MCF 10A (cell line): ENCODE measurements around the gene CMC1. TPM values are rescaled to one million over a fixed set of nuclear protein-coding genes. Genes with fewer than 3 reads are reported as not detected.

Experiments used
- BruUV-seq: library from RNA; stranded (reverse); fragments of 400-500 nt; replicated peaks from 2 replicates; lab custom pipeline; 2021; lab: Mats Ljungman, UMichigan
- CTCF ChIA-PET: fragments of 300-600 bp; sonication (Branson Sonifier 250); formaldehyde crosslinking; extraction: SDS; loops from one replicate; lab custom pipeline; 2021; ENCODE audit warnings: antibody characterized with exemption, inconsistent platforms; lab: Yijun Ruan, JAX
- POLR2A ChIA-PET: fragments of 300-600, 350-650 bp; sonication (Branson Sonifier 250); formaldehyde crosslinking; extraction: SDS; loops from one replicate; lab custom pipeline; 2020; ENCODE audit warnings: antibody characterized with exemption, inconsistent platforms; lab: Yijun Ruan, JAX
- DNase-seq: peaks from one replicate; pipeline ENCODE4 v3.0.0-alpha.2; 2018; ENCODE audit not compliant: unreplicated experiment
- H3K27ac Mint-ChIP-seq: one replicate; pipeline ENCODE4 v1.8.0; 2022; ENCODE audit warnings: mild to moderate bottlenecking, low read depth, mixed read lengths; ENCODE audit not compliant: unreplicated experiment
- H3K27me3 Mint-ChIP-seq: one replicate; pipeline ENCODE4 v1.8.0; 2022; ENCODE audit warnings: mixed read lengths; ENCODE audit not compliant: insufficient read depth, unreplicated experiment
- H3K36me3 Mint-ChIP-seq: one replicate; pipeline ENCODE4 v1.8.0; 2022; ENCODE audit warnings: mild to moderate bottlenecking, moderate library complexity, mixed read lengths; ENCODE audit not compliant: insufficient read depth, unreplicated experiment
- H3K4me1 Mint-ChIP-seq: one replicate; pipeline ENCODE4 v1.8.0; 2022; ENCODE audit warnings: mixed read lengths; ENCODE audit not compliant: insufficient read depth, unreplicated experiment
- H3K4me3 Mint-ChIP-seq: one replicate; pipeline ENCODE4 v1.8.0; 2022; ENCODE audit warnings: mild to moderate bottlenecking, moderate library complexity, mixed read lengths; ENCODE audit not compliant: unreplicated experiment
- H3K9me3 Mint-ChIP-seq: one replicate; pipeline ENCODE4 v1.8.0; 2022; ENCODE audit warnings: mixed read lengths; ENCODE audit not compliant: unreplicated experiment
- intact Hi-C: fragments of 100-400 bp; cut with micrococcal nuclease; formaldehyde crosslinking; loops from 2 replicates; pipeline ENCODE4 v1.14.1; 2022
- total RNA-seq: library from RNA; stranded (reverse); gene quantifications from 2 replicates; pipeline ENCODE4 v1.2.3, GENCODE V29; 2022
- TF ChIP-seq, protein P1 (sequence below): fragments of 200-600 bp; IDR thresholded peaks from one replicate; pipeline ENCODE4 v1.8.0; 2022; ENCODE audit warnings: antibody characterized with exemption, mild to moderate bottlenecking; ENCODE audit not compliant: unreplicated experiment

Gene CMC1
- total RNA-seq, 1 experiment from 2014 or later, result 31.9 TPM

DNA sequence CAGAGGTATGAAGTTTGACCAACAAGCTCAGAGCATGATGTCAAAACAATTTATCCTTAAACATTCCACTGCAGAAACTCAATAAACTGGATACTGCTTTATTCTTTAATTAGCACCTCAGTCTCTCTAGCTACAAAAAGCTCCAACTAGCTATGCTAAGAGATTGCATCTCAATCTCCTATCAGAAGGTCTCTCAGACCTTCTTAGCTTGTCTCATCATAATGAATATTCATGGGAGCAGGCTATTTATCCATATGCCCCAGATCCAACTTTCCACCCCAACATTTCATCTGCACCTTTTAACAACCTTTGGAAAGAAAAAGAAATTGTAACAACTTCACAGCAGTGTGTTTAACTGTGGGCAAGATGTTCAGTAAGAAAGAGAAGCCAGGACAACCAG lies 95.8 kb downstream of the CMC1 start:
- intact Hi-C loops, result no loop called here
- H3K9me3 Mint-ChIP-seq, result no peaks in the 10 kb centered on the region
- no peak overlapping the region for H3K4me3 Mint-ChIP-seq
- peaks cover 79% of the 10 kb centered on the region for H3K36me3 Mint-ChIP-seq
- DNase-seq, result no peak
- BruUV-seq, result no TSS peak
- TF ChIP-seq, protein P1, sequence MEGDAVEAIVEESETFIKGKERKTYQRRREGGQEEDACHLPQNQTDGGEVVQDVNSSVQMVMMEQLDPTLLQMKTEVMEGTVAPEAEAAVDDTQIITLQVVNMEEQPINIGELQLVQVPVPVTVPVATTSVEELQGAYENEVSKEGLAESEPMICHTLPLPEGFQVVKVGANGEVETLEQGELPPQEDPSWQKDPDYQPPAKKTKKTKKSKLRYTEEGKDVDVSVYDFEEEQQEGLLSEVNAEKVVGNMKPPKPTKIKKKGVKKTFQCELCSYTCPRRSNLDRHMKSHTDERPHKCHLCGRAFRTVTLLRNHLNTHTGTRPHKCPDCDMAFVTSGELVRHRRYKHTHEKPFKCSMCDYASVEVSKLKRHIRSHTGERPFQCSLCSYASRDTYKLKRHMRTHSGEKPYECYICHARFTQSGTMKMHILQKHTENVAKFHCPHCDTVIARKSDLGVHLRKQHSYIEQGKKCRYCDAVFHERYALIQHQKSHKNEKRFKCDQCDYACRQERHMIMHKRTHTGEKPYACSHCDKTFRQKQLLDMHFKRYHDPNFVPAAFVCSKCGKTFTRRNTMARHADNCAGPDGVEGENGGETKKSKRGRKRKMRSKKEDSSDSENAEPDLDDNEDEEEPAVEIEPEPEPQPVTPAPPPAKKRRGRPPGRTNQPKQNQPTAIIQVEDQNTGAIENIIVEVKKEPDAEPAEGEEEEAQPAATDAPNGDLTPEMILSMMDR, result no peak
- POLR2A ChIA-PET, result interaction anchor here (0.9 kb wide), 1 partner anchor 12 kb away, joined by 3 read pairs; the partner anchor contains the start of genes AZI2 and ZCWPW2
- H3K27me3 Mint-ChIP-seq, result no peaks in the 10 kb centered on the region
- H3K27ac Mint-ChIP-seq, result no peak overlapping the region
- H3K4me1 Mint-ChIP-seq, result peaks cover 6% of the 10 kb centered on the region
- CTCF ChIA-PET, result interaction anchor here (0.7 to 1.6 kb wide), 4 partner anchors 11 to 804 kb away, joined by 3 to 4 read pairs (median 3); partner anchors contain the start of gene EOMES

DNA sequence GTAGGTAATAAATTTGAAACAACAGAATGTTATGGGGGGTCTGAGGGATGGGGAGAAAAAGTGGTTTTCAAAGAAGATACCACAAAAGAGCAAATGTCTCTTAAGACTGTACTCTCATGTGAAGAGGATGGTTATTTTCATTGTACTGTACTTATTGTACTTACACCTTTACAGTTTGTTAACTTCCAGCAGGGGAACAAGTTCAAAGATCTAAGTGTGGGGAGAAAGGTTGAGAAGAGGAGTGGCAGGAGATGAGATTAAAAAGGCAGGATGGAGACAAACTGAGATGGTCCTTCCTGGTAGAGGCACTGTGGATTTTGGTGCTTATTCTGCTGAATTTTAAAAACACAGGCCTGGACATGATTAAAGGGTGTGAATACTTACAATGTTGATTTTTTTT lies 101.7 kb downstream of the CMC1 start:
- intact Hi-C loops, result loop anchor here (2.0 kb wide), 1 partner anchor 290 kb away; no protein-coding TSS in a partner anchor
- CTCF ChIA-PET, result interaction anchor here (0.7 kb wide), 1 partner anchor 15 kb away, joined by 5 read pairs; no protein-coding TSS in a partner anchor
- TF ChIP-seq, protein P1, result no peak
- BruUV-seq, result no TSS peak
- POLR2A ChIA-PET, result interaction anchor here (0.6 to 2.6 kb wide), 6 partner anchors 8 to 947 kb away, joined by 3 to 9 read pairs (median 4); partner anchors contain the start of gene RBMS3
- Mint-ChIP-seq H3K4me1 (peaks cover 17% of the 10 kb centered on the region), H3K9me3 (no peaks in the 10 kb centered on the region), H3K27me3 (no peaks in the 10 kb centered on the region), H3K4me3 (peak overlapping the region; percentile 75), H3K36me3 (peaks cover 38% of the 10 kb centered on the region), H3K27ac (peak overlapping the region; percentile 52)
- DNase-seq, result no peak

DNA sequence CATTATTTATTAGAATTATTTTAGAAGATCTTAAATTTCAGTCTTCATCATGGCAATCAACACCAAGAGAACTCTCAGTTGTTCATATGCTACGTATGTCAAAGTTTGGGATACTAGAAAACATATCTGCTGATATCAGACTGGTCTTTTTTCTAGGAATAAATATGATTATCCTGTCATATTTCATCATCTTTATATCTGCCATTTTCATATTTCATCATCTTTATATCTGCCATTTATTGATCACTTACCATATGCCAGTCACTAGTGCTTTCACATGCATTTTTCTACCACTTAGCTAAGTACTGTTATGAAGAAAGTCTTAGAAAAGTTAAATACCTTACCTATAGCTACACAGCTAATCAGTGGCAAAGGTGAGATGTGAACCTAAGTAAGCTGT lies 104.3 kb downstream of the CMC1 start:
- TF ChIP-seq, protein P1, result no peak
- H3K4me3 Mint-ChIP-seq, result peak overlapping the region; percentile 95
- no peak for DNase-seq
- intact Hi-C loops, result no loop called here
- peaks cover 17% of the 10 kb centered on the region for H3K4me1 Mint-ChIP-seq
- no peaks in the 10 kb centered on the region for H3K9me3 Mint-ChIP-seq
- no TSS peak for BruUV-seq
- CTCF ChIA-PET, result no interaction called here
- H3K36me3 Mint-ChIP-seq, result peaks cover 30% of the 10 kb centered on the region
- POLR2A ChIA-PET, result interaction anchor here (1.0 to 2.6 kb wide), 2 partner anchors 10 to 810 kb away, joined by 3 to 9 read pairs; no protein-coding TSS in a partner anchor
- H3K27me3 Mint-ChIP-seq, result no peaks in the 10 kb centered on the region
- peak overlapping the region; percentile 100 for H3K27ac Mint-ChIP-seq

DNA sequence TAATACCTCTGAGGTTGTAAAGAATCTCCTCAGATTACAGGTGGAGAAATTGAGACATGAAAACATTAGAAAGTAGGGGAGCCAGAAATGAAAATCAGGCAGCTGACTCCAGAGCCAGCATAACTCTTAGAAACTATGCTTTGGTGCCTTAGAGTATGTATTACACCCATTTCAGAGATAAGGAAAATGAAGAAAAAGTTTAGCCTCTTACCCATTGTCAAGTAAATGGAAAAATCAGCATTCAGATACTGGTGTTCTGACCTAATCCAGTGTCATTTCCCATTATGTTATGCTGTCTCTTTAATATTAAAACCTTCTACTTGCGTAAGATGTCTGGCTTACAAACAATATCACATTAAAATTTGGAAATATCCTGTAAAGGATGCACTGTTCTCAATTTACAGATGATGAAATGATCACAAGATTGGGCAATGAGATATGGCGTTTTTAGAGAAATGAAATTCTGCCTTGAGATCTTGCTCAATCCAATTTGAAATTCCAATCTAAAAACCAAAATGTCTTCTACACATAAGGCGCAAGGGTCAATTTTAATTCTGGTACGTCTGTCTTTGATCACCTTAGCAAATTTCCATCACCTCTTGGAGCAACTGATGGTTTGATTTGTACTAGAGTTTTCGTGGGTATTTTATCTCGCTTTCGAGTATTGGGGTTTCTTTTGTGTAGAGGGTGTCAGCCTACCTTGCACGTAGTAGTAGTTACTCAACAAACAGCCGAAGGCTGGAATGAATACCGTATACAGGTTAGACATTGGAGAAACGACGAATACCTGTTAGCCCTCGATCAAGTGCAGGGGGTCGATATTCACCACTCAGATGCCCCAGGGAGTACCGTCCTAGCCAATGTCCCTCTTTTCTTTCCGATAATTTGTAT lies 106.2 kb downstream of the CMC1 start:
- BruUV-seq, result TSS peak; percentile 39
- no peaks in the 10 kb centered on the region for H3K9me3 Mint-ChIP-seq
- peaks cover 24% of the 10 kb centered on the region for H3K36me3 Mint-ChIP-seq
- H3K27ac Mint-ChIP-seq, result peak overlapping the region; percentile 100
- peak overlapping the region; percentile 95 for H3K4me3 Mint-ChIP-seq
- intact Hi-C loops, result loop anchor here (1.0 kb wide), 1 partner anchor 29 kb away; no protein-coding TSS in a partner anchor
- H3K4me1 Mint-ChIP-seq, result peaks cover 6% of the 10 kb centered on the region
- no peaks in the 10 kb centered on the region for H3K27me3 Mint-ChIP-seq
- TF ChIP-seq, protein P1, result no peak
- DNase-seq, result peak; percentile 92
- CTCF ChIA-PET, result interaction anchor here (0.6 to 0.7 kb wide), 4 partner anchors 20 to 1000 kb away, joined by 3 to 7 read pairs (median 4); no protein-coding TSS in a partner anchor
- POLR2A ChIA-PET, result interaction anchor here (0.6 to 2.9 kb wide), 12 partner anchors 8 to 1417 kb away, joined by 3 to 60 read pairs (median 4); no protein-coding TSS in a partner anchor
